ENCODE data around the gene MIP. TPM values are rescaled to one million over a fixed set of nuclear protein-coding genes. Genes with fewer than 3 reads are reported as not detected.
A peak's percentile ranks its signal among the peaks of the same experiment; 100 is the strongest.
"Not testable (repeated sequence)": the region's sequence is repeated elsewhere in the genome, so short reads cannot be mapped to it uniquely, and the experiment has no call there.

MIP gene
- polyA plus RNA-seq, 1 donor (not counting 4 experiments of a cell fraction or from before 2014, with no cell fraction given), result not detected

DNA sequence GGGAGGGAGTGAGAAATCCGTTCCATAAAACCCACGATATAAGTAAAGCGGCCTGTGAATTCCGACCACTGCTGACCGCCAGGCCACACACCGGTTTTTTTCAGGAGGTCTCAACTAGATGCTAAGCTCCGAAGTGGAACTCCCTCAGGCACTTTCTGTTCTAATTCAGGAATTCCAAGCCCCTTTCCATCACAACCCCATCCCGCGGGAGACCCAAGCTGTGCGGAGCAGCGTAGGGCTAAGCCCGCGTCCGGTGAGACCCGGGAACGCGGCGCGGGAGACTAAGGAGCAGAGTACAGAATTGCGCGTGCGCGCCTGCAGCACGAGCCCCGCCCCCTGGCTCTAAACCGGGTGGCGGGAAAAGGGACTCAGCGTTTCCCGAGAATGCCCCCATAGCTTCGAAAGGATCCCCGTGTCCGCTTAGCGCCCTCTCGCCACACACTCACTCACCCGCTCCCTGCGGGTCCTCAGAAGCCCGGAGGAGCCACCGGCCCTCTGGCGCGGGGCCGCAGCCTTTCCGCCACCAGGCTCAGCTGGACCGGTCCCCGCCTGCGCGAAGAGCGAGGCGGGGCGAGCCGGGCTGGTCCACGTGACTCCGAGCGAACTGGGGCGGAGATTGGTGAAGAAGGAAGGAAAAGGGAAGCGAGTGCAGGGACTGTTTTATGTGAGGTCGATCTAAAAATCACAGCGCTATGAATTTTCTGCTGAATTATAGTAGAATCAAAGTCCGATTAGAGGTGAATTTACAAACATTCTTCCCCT, 5.4 kb downstream of the MIP start, which contains the start of gene TIMELESS:
TSS of gene TIMELESS (minus strand) at position 567 of the 762 bp plus-strand sequence. CDS start 15,256 bp downstream, outside the sequence.
- no peak for FAIRE-seq
- H3K9ac ChIP-seq (ENCODE audit: control insufficient read depth, extremely low read depth, insufficient read depth, low read length), result peak within 1 kb of the TSS; percentile 74
- dilution Hi-C loops (cut with MboI; ENCODE audit: extremely low pct_ligation_motif_present, low sequenced_read_pairs), result no loop called here

DNA sequence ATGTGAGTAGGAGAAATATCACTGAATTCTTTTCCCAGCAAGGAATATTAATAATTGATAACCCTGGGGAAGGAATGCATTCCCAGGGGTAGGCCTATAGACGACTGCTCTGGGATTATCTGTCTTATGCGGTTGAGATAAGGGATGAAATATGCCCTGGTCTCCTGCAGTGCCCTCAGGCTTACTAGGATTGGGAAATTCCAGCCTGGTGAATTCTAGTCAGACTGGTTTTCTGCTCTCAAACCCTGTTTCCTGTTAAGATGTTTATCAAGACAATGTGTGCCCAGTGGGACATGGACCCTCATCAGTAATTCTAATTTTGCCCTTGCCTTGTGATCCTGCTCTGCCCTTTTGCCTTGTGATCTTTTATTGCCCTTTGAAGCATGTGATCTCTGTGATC, 11.2 kb downstream of the MIP start:
- H3K27me3 ChIP-seq (ENCODE audit: control insufficient read depth, extremely low read depth, insufficient read depth, low read length); H3K9me3 ChIP-seq (ENCODE audit: control insufficient read depth, low read depth, low read length); H3K36me3 ChIP-seq (ENCODE audit: control insufficient read depth in 2 of 2, extremely low read depth in 1 of 2, insufficient read depth in 2 of 2, low read length in 2 of 2); H3K9ac ChIP-seq (ENCODE audit: control insufficient read depth, extremely low read depth, insufficient read depth, low read length); FAIRE-seq; H3K4me1 ChIP-seq (ENCODE audit: control insufficient read depth, extremely low read depth, insufficient read depth, low read length); H3K4me3 ChIP-seq (ENCODE audit: control insufficient read depth in 2 of 3, extremely low read depth in 1 of 3, insufficient read depth in 2 of 3, low read depth in 1 of 3, low read length in 3 of 3); H3K4me2 ChIP-seq (ENCODE audit: control insufficient read depth, extremely low read depth, insufficient read depth, low read depth, low read length); H3K27ac ChIP-seq (ENCODE audit: control insufficient read depth, insufficient read depth, low read length); H3K9me1 ChIP-seq (ENCODE audit: control insufficient read depth, extremely low read depth, insufficient read depth, low read length); DNase-seq (ENCODE audit: low read depth, low spot score); H4K20me1 ChIP-seq (ENCODE audit: control insufficient read depth, extremely low read depth, insufficient read depth, low read length); H2AFZ ChIP-seq (ENCODE audit: control insufficient read depth, low read length); dilution Hi-C loops (cut with MboI; ENCODE audit: extremely low pct_ligation_motif_present, low sequenced_read_pairs): not testable (repeated sequence)
- H3K79me2 ChIP-seq (ENCODE audit: control insufficient read depth, insufficient read depth, low read length), result peaks cover 15% of the 10 kb centered on the region

More for the DNA sequence above, 5.4 kb downstream of the MIP start, which contains the start of gene TIMELESS:
- Histone ChIP-seq H3K27me3 (ENCODE audit: control insufficient read depth, extremely low read depth, insufficient read depth, low read length) (no peaks in the 10 kb centered on the region), H3K79me2 (ENCODE audit: control insufficient read depth, insufficient read depth, low read length) (no peaks in the 10 kb centered on the region), H3K27ac (ENCODE audit: control insufficient read depth, insufficient read depth, low read length) (peak within 1 kb of the TSS; percentile 70), H2AFZ (ENCODE audit: control insufficient read depth, low read length) (peak within 1 kb of the TSS; percentile 86), H3K9me1 (ENCODE audit: control insufficient read depth, extremely low read depth, insufficient read depth, low read length) (no peaks in the 10 kb centered on the region), H3K36me3 (ENCODE audit: control insufficient read depth in 2 of 2, extremely low read depth in 1 of 2, insufficient read depth in 2 of 2, low read length in 2 of 2) (no peaks in the 10 kb centered on the region), H3K4me2 (ENCODE audit: control insufficient read depth, extremely low read depth, insufficient read depth, low read depth, low read length) (peak within 1 kb of the TSS; percentile 88), H3K4me1 (ENCODE audit: control insufficient read depth, extremely low read depth, insufficient read depth, low read length) (peaks cover 4% of the 10 kb centered on the region), H3K9me3 (ENCODE audit: control insufficient read depth, low read depth, low read length) (no peaks in the 10 kb centered on the region), H3K4me3 (ENCODE audit: control insufficient read depth in 2 of 3, extremely low read depth in 1 of 3, insufficient read depth in 2 of 3, low read depth in 1 of 3, low read length in 3 of 3) (peak within 1 kb of the TSS; percentile 72 to 88 (median 82)), H4K20me1 (ENCODE audit: control insufficient read depth, extremely low read depth, insufficient read depth, low read length) (no peaks in the 10 kb centered on the region)
- no peak for DNase-seq (ENCODE audit: low read depth, low spot score)
- TF ChIP-seq, protein P1, sequence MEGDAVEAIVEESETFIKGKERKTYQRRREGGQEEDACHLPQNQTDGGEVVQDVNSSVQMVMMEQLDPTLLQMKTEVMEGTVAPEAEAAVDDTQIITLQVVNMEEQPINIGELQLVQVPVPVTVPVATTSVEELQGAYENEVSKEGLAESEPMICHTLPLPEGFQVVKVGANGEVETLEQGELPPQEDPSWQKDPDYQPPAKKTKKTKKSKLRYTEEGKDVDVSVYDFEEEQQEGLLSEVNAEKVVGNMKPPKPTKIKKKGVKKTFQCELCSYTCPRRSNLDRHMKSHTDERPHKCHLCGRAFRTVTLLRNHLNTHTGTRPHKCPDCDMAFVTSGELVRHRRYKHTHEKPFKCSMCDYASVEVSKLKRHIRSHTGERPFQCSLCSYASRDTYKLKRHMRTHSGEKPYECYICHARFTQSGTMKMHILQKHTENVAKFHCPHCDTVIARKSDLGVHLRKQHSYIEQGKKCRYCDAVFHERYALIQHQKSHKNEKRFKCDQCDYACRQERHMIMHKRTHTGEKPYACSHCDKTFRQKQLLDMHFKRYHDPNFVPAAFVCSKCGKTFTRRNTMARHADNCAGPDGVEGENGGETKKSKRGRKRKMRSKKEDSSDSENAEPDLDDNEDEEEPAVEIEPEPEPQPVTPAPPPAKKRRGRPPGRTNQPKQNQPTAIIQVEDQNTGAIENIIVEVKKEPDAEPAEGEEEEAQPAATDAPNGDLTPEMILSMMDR (optimal IDR thresholded peaks at IDR 0.05 in 1 of 3, IDR thresholded peaks at IDR 0.05 in 1 of 3, conservative IDR thresholded peaks at IDR 0.05 in 1 of 3; ENCODE audit: extremely low read depth in 1 of 3, insufficient read depth in 2 of 3, low read length in 3 of 3), result no peak
- no peak for TF ChIP-seq EZH2 (IDR thresholded peaks at IDR 0.05; ENCODE audit: low read length)

All from keratinocyte (primary cell).